ENCODE results near the gene MRPL51.

The MRPL51 gene

DNA sequence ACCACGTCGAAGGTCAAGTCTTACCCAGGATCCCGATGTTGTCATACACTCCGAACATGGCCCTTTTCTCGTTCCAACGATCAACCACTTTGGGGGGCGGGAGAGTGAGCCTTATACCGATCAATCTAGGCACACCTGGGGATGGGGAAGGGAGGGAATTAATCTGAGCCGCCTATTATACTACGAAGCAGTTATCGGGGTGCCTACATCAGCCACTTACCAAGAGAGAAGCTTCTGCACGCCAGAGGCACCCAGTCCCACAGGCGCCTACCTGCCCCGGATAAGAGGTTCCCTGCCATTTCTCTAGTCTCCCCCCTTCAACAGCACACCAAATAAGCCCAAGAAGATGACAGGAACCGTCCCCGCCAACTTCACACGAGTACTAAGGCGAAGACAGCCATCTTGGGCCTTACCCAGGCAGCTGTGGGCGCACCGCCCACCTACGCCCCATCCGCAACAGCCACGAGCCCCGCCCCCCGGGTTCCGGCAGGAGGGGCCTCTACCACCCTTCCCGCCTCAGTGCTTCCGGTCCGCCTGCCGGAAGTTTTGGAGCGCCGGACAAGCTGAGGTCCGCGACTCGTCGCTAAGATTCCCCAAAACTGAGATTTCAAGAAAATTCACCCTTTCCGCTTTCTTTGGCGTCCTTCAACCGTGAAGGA lies at the start of gene MRPL51:
Gene MRPL51, minus strand, starts transcription at position 425 of the 659 bp plus-strand sequence. Its CDS starts 126 bp downstream, at position 299.
- TF ChIP-seq, protein P1, sequence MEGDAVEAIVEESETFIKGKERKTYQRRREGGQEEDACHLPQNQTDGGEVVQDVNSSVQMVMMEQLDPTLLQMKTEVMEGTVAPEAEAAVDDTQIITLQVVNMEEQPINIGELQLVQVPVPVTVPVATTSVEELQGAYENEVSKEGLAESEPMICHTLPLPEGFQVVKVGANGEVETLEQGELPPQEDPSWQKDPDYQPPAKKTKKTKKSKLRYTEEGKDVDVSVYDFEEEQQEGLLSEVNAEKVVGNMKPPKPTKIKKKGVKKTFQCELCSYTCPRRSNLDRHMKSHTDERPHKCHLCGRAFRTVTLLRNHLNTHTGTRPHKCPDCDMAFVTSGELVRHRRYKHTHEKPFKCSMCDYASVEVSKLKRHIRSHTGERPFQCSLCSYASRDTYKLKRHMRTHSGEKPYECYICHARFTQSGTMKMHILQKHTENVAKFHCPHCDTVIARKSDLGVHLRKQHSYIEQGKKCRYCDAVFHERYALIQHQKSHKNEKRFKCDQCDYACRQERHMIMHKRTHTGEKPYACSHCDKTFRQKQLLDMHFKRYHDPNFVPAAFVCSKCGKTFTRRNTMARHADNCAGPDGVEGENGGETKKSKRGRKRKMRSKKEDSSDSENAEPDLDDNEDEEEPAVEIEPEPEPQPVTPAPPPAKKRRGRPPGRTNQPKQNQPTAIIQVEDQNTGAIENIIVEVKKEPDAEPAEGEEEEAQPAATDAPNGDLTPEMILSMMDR (IDR thresholded peaks at IDR 0.05; ENCODE audit: extremely low read depth, insufficient read depth, missing control alignments), result no peak
- in situ Hi-C loops (cut with MboI; ENCODE audit: low pct_unique_long_range_greater_than_20kb, low sequenced_read_pairs, unreplicated experiment), result no loop called here
- peak; percentile 90 for DNase-seq (ENCODE audit: low spot score)

DNA sequence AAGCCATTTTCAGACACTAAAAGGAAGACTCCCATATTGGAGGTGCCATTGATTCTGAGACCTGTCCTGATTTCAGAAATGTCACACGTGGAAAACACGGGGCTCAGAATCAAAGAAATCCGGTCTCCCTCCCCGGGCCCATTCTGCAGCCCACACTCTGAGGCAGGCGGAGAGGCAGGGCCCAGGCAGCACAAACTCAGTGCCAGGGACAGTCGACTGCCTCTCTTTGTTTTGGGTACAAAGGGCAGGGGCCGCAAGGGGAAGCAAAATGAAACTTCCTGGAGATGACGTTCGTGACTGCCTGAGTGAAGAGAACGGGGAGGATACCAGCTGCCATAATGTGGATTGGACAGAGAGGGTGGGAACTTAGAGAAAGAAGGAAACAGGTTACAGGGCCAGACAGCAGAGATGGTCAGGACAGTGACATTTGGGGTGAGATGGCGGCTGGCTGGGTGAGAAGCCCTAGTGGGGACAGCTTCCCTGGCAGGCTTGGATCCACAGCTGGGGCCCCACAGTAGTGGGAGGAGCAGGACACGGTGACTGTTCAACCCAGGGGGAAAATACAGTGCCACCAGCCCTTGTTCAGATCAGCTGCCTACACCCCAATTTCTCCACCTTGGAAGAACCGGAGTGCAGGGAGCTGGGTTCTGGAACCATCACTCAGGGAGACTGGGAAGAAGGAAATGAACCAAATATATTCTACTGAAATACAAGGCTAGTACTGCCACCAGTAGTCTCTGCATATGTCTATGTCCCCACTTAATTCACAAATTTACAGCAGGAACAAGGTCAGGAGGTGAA lies 49.3 kb upstream of the MRPL51 start:
- DNase-seq (ENCODE audit: low spot score), result no peak
- TF ChIP-seq, protein P1 (IDR thresholded peaks at IDR 0.05; ENCODE audit: extremely low read depth, insufficient read depth, missing control alignments), result no peak
- in situ Hi-C loops (cut with MboI; ENCODE audit: low pct_unique_long_range_greater_than_20kb, low sequenced_read_pairs, unreplicated experiment), result no loop called here

DNA sequence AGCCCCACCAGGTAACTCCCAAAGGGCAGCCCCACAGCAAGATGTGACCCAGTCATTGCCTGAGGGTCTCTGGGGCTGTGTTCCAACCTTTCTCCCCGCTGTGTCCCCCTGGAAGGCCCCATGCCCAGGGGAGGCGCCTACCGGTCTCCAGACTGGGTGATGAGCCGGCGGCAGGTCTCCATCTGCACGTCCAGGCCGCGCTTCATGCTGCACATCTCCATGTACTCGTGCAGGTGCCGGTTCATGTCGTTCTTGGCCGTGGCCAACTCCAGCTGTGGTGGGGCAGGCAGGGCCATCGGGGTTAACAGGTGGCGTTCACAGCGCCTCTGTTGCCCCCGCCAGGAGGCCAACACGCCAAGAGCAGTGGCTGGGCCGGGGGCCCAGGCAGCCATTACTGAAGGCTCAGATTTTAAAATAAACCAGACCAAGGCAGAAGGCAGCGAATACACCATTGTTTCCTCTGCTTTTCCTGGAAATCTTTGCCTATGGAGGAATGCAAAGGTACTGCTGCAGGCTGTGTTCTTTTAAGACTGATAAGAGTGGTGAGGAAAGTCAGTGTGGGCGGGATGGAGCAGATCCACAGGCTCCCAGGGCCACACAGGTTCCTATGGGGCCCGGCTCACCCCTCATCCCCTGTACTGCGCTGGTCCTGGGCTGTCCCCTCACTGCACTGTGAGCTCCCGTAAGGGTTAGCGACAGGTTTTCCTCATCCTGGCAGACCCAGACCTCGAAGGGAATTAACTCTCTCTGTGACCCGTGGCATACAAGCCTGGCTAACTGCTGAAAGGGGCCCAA lies 48.5 kb upstream of the MRPL51 start:
- no peak for DNase-seq (ENCODE audit: low spot score)
- TF ChIP-seq, protein P1 (IDR thresholded peaks at IDR 0.05; ENCODE audit: extremely low read depth, insufficient read depth, missing control alignments), result no peak
- in situ Hi-C loops (cut with MboI; ENCODE audit: low pct_unique_long_range_greater_than_20kb, low sequenced_read_pairs, unreplicated experiment), result no loop called here

DNA sequence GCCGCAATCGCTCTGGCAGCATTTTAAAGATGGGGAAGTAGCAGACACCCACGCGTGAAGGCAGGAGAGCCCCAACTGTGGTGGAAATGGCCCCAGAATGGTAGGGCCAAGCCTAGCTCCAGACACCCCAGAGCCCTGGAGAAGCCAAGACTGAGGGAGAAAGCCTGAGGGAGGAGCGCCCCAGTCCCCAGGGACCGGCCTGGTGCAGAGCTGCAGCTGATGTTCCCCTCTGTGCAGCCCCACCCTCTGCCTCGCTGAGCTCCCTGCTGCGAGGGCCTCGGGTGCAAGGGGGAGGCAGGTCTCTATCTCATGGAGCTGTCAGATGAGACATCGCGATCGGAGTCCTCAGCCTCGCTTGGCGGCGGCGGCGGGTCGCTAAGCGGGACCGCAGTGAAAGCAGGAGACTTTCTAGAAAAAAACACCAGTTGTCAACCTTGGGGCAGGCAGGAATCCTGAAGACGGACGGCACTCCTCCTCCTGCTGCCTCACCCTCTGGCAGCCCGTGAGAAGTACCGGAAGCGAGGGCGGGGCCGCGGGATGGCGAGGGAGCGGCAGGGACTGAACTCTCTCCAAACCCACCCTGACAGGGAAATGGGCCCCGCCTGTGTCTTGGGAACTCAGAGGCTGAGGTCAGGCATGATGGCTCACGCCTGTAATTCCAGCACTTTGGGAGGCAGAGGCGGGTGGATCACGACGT lies 47.3 kb upstream of the MRPL51 start:
- peak; percentile 57 for DNase-seq (ENCODE audit: low spot score)
- TF ChIP-seq, protein P1 (IDR thresholded peaks at IDR 0.05; ENCODE audit: extremely low read depth, insufficient read depth, missing control alignments), result no peak
- in situ Hi-C loops (cut with MboI; ENCODE audit: low pct_unique_long_range_greater_than_20kb, low sequenced_read_pairs, unreplicated experiment), result no loop called here

DNA sequence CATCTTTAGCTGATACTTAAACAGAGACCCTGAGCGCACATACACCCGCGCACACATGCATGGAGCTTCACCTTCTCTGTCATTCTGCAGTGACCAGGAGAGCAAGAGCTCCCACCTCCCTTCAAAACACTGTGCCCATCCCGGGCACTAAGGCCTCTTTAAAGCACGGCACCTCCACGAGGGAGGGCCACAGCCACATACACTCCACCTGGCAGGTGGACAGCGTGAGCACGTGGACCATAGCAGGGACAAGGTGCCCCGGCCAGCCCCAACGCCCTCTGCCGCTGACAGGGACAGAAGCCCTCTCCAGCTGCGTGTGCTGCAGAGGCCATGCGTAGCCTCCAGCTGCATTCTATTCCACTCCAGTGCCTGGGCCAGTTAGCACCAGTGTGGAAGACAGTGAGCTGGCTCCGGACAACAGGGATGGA lies 46.7 kb upstream of the MRPL51 start:
- in situ Hi-C loops (cut with MboI; ENCODE audit: low pct_unique_long_range_greater_than_20kb, low sequenced_read_pairs, unreplicated experiment), result loop anchor here (10.0 kb wide), 1 partner anchor 115 kb away; no protein-coding TSS in a partner anchor
- TF ChIP-seq, protein P1 (IDR thresholded peaks at IDR 0.05; ENCODE audit: extremely low read depth, insufficient read depth, missing control alignments), result no peak
- no peak for DNase-seq (ENCODE audit: low spot score)

DNA sequence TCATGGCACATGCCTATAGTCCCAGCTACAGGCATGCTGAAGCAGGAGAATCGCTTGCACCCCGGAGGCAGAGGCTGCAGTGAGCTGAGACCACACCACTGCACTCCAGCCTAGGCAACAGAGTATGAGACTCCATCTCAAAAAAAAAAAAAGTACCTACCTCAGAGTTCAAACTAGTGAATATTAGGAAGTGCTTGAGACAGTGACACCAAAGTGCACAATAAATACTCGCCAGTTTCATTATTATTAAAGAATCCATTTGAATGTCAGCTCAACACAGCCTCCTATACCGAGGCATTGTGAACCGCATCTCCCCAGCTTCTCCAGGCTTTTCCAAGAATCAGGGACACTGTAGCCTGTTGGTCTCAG lies 46.2 kb upstream of the MRPL51 start:
- in situ Hi-C loops (cut with MboI; ENCODE audit: low pct_unique_long_range_greater_than_20kb, low sequenced_read_pairs, unreplicated experiment), result loop anchor here (10.0 kb wide), 1 partner anchor 114 kb away; no protein-coding TSS in a partner anchor
- no peak for DNase-seq (ENCODE audit: low spot score)
- TF ChIP-seq, protein P1 (IDR thresholded peaks at IDR 0.05; ENCODE audit: extremely low read depth, insufficient read depth, missing control alignments), result no peak
